ENCODE measurements around the gene DAGLB.

DAGLB gene

GRCh38 chr7:6480323-6480660 lies 32.5 kb upstream of the DAGLB start:
- ChIA-PET POLR2A (interaction anchor here (0.5 to 1.4 kb wide), 3 partner anchors 13 to 207 kb away, joined by 3 to 7 read pairs (median 3); no protein-coding TSS in a partner anchor), CTCF (no interaction called here)
- no peak for DNase-seq (ENCODE audit: low read depth, low spot score)
- TF ChIP-seq CTCF (IDR thresholded peaks at IDR 0.05; ENCODE audit: insufficient read depth, low read length, missing control alignments) = no peak
- H3K4me3 ChIP-seq (ENCODE audit: low read depth, low read length) = no peak overlapping the region

GRCh38 chr7:6479067-6479466 lies 31.3 kb upstream of the DAGLB start:
- no peak for DNase-seq (ENCODE audit: low read depth, low spot score)
- TF ChIP-seq CTCF (IDR thresholded peaks at IDR 0.05; ENCODE audit: insufficient read depth, low read length, missing control alignments) = no peak
- CTCF ChIA-PET = interaction anchor here (0.6 to 1.4 kb wide), 2 partner anchors 44 to 260 kb away, joined by 3 read pairs; no protein-coding TSS in a partner anchor
- no peak overlapping the region for H3K4me3 ChIP-seq (ENCODE audit: low read depth, low read length)
- POLR2A ChIA-PET = interaction anchor here (1.4 kb wide), 1 partner anchor 12 kb away, joined by 7 read pairs; no protein-coding TSS in a partner anchor

- CTCF ChIA-PET = interaction anchor here (1.4 kb wide), 1 partner anchor 43 kb away, joined by 3 read pairs; no protein-coding TSS in a partner anchor
- no peak overlapping the region for H3K4me3 ChIP-seq (ENCODE audit: low read depth, low read length)
- POLR2A ChIA-PET = interaction anchor here (1.0 kb wide), 1 partner anchor 11 kb away, joined by 4 read pairs; no protein-coding TSS in a partner anchor
- DNase-seq (ENCODE audit: low read depth, low spot score) = no peak
- TF ChIP-seq CTCF (IDR thresholded peaks at IDR 0.05; ENCODE audit: insufficient read depth, low read length, missing control alignments) = no peak
Measured at GRCh38 chr7:6478186-6478585, 30.4 kb upstream of the DAGLB start.

- ChIA-PET CTCF (interaction anchor here (0.8 kb wide), 1 partner anchor 46 kb away, joined by 3 read pairs; no protein-coding TSS in a partner anchor), POLR2A (interaction anchor here (0.9 kb wide), 1 partner anchor 29 kb away, joined by 3 read pairs; the partner anchor contains the start of gene DAGLB)
- H3K4me3 ChIP-seq (ENCODE audit: low read depth, low read length) = no peak overlapping the region
- TF ChIP-seq CTCF (IDR thresholded peaks at IDR 0.05; ENCODE audit: insufficient read depth, low read length, missing control alignments) = no peak
- no peak for DNase-seq (ENCODE audit: low read depth, low spot score)
Measured at GRCh38 chr7:6477318-6477660, 29.5 kb upstream of the DAGLB start.

GRCh38 chr7:6476596-6477317 lies 29.0 kb upstream of the DAGLB start:
- no peak for TF ChIP-seq CTCF (IDR thresholded peaks at IDR 0.05; ENCODE audit: insufficient read depth, low read length, missing control alignments)
- no peak for DNase-seq (ENCODE audit: low read depth, low spot score)
- ChIA-PET POLR2A (interaction anchor here (0.9 kb wide), 1 partner anchor 29 kb away, joined by 3 read pairs; the partner anchor contains the start of gene DAGLB), CTCF (interaction anchor here (0.8 to 2.4 kb wide), 2 partner anchors 11 to 47 kb away, joined by 3 to 10 read pairs; no protein-coding TSS in a partner anchor)
- no peak overlapping the region for H3K4me3 ChIP-seq (ENCODE audit: low read depth, low read length)

- ChIA-PET POLR2A (no interaction called here), CTCF (interaction anchor here (1.1 to 2.6 kb wide), 3 partner anchors 9 to 38 kb away, joined by 3 to 10 read pairs (median 7); no protein-coding TSS in a partner anchor)
Measured at GRCh38 chr7:6475433-6476186, 27.9 kb upstream of the DAGLB start.

More at GRCh38 chr7:6475433-6476186, 27.9 kb upstream of the DAGLB start:
- no peak for DNase-seq (ENCODE audit: low read depth, low spot score)
- no peak overlapping the region for H3K4me3 ChIP-seq (ENCODE audit: low read depth, low read length)
- no peak for TF ChIP-seq CTCF (IDR thresholded peaks at IDR 0.05; ENCODE audit: insufficient read depth, low read length, missing control alignments)

Data from AG04449 (cell line).